ENCODE measurements around the gene CCND3.

DNA sequence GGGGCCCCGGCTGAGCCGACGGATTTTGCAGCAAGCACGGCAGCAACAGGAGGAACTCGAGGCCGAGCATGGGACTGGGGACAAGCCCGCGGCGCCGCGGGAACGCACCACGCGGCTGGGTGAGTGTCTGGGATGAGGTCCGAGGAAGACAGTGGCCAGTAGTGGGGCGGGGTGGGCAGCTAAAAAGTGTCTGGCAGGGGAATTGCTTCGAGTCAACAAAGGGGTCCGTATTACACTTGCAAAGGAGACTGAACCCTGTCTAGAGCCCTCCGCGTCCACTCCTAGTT is 20.0 kb downstream of the CCND3 start:
- TF ChIP-seq, protein P1, sequence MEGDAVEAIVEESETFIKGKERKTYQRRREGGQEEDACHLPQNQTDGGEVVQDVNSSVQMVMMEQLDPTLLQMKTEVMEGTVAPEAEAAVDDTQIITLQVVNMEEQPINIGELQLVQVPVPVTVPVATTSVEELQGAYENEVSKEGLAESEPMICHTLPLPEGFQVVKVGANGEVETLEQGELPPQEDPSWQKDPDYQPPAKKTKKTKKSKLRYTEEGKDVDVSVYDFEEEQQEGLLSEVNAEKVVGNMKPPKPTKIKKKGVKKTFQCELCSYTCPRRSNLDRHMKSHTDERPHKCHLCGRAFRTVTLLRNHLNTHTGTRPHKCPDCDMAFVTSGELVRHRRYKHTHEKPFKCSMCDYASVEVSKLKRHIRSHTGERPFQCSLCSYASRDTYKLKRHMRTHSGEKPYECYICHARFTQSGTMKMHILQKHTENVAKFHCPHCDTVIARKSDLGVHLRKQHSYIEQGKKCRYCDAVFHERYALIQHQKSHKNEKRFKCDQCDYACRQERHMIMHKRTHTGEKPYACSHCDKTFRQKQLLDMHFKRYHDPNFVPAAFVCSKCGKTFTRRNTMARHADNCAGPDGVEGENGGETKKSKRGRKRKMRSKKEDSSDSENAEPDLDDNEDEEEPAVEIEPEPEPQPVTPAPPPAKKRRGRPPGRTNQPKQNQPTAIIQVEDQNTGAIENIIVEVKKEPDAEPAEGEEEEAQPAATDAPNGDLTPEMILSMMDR (IDR thresholded peaks at IDR 0.05; ENCODE audit: insufficient read depth, low read depth, low read length), result no peak
- TF ChIP-seq EZH2 (IDR thresholded peaks at IDR 0.05; ENCODE audit: insufficient read depth, low read length), result no peak

All from astrocyte (in vitro differentiated cells and primary cell).